ENCODE data around the gene IL13. TPM values are rescaled to one million over a fixed set of nuclear protein-coding genes. Genes with fewer than 3 reads are reported as not detected.

Gene IL13
- total RNA-seq, 2 experiments from 2014 or later = not detected

GRCh38 chr5:132648355-132648754 lies 9.6 kb upstream of the IL13 start:
- POLR2A ChIA-PET = interaction anchor here (1.0 kb wide), 1 partner anchor 57 kb away, joined by 3 read pairs; no protein-coding TSS in a partner anchor
- no peak overlapping the region for H2AFZ ChIP-seq (ENCODE audit: low read length)
- H3K4me2 ChIP-seq (ENCODE audit: low read length) = no peak overlapping the region
- H3K4me3 ChIP-seq (ENCODE audit: low read depth, low read length, poor library complexity, severe bottlenecking) = no peak overlapping the region
- no peaks in the 10 kb centered on the region for H3K9me2 ChIP-seq (ENCODE audit: insufficient read depth, low read length)
- no TSS peak for BruUV-seq (replicated peaks)
- DNase-seq (ENCODE audit: low spot score) = no peak
- H3K27ac ChIP-seq (ENCODE audit: low read depth, low read length, poor library complexity, severe bottlenecking) = no peak overlapping the region
- peaks cover 4% of the 10 kb centered on the region; the same call in 1 of the 2 replicates for H3K9me3 ChIP-seq (ENCODE audit: low read length)
- no peaks in the 10 kb centered on the region for H3K4me1 ChIP-seq (ENCODE audit: insufficient read depth, low read length, poor library complexity, severe bottlenecking)
- TF ChIP-seq CTCF (conservative IDR thresholded peaks at IDR 0.05; ENCODE audit: low read length) (no peak), EZH2phosphoT487 (IDR thresholded peaks at IDR 0.05; ENCODE audit: borderline replicate concordance, low read depth, low read length) (no peak)
- intact Hi-C loops (cut with micrococcal nuclease; ENCODE audit: unreplicated experiment) = no loop called here
- CTCF ChIA-PET (ENCODE audit: unreplicated experiment) = no interaction called here
- H3K36me3 ChIP-seq (ENCODE audit: insufficient read depth, low read length) = peaks cover 12% of the 10 kb centered on the region; the same call in 1 of the 2 replicates
- no peaks in the 10 kb centered on the region for H4K20me1 ChIP-seq (ENCODE audit: insufficient read depth, low read length)
- no peaks in the 10 kb centered on the region for H3K79me2 ChIP-seq (ENCODE audit: insufficient read depth, low read depth, low read length)

- intact Hi-C loops (cut with micrococcal nuclease; ENCODE audit: unreplicated experiment) = loop anchor here (5.0 kb wide), 1 partner anchor 265 kb away; no protein-coding TSS in a partner anchor
- Histone ChIP-seq H3K4me1 (ENCODE audit: insufficient read depth, low read length, poor library complexity, severe bottlenecking) (no peaks in the 10 kb centered on the region), H3K4me2 (ENCODE audit: low read length) (no peak overlapping the region), H3K9me2 (ENCODE audit: insufficient read depth, low read length) (no peaks in the 10 kb centered on the region), H3K9me3 (ENCODE audit: low read length) (peaks cover 4% of the 10 kb centered on the region; the same call in 1 of the 2 replicates), H2AFZ (ENCODE audit: low read length) (no peak overlapping the region), H3K27ac (ENCODE audit: low read depth, low read length, poor library complexity, severe bottlenecking) (no peak overlapping the region), H3K4me3 (ENCODE audit: low read depth, low read length, poor library complexity, severe bottlenecking) (no peak overlapping the region), H3K79me2 (ENCODE audit: insufficient read depth, low read depth, low read length) (no peaks in the 10 kb centered on the region), H4K20me1 (ENCODE audit: insufficient read depth, low read length) (no peaks in the 10 kb centered on the region), H3K36me3 (ENCODE audit: insufficient read depth, low read length) (no peaks in the 10 kb centered on the region)
- CTCF ChIA-PET (ENCODE audit: unreplicated experiment) = no interaction called here
- POLR2A ChIA-PET = no interaction called here
- no peak for DNase-seq (ENCODE audit: low spot score)
- BruUV-seq (replicated peaks) = no TSS peak
- TF ChIP-seq EZH2phosphoT487 (IDR thresholded peaks at IDR 0.05; ENCODE audit: borderline replicate concordance, low read depth, low read length) (no peak), CTCF (conservative IDR thresholded peaks at IDR 0.05; ENCODE audit: low read length) (no peak)
These were observed 6.0 kb upstream of the IL13 start for GRCh38 chr5:132651838-132652469.

GRCh38 chr5:132653716-132654115 lies 4.3 kb upstream of the IL13 start:
- no peak overlapping the region for H3K4me2 ChIP-seq (ENCODE audit: low read length)
- TF ChIP-seq CTCF (conservative IDR thresholded peaks at IDR 0.05; ENCODE audit: low read length) (no peak), EZH2phosphoT487 (IDR thresholded peaks at IDR 0.05; ENCODE audit: borderline replicate concordance, low read depth, low read length) (no peak)
- no peak overlapping the region for H3K27ac ChIP-seq (ENCODE audit: low read depth, low read length, poor library complexity, severe bottlenecking)
- H3K4me3 ChIP-seq (ENCODE audit: low read depth, low read length, poor library complexity, severe bottlenecking) = no peak overlapping the region
- no peaks in the 10 kb centered on the region for H3K4me1 ChIP-seq (ENCODE audit: insufficient read depth, low read length, poor library complexity, severe bottlenecking)
- H3K36me3 ChIP-seq (ENCODE audit: insufficient read depth, low read length) = no peaks in the 10 kb centered on the region
- no peaks in the 10 kb centered on the region for H3K9me3 ChIP-seq (ENCODE audit: low read length)
- no TSS peak for BruUV-seq (replicated peaks)
- no peak overlapping the region for H2AFZ ChIP-seq (ENCODE audit: low read length)
- H3K9me2 ChIP-seq (ENCODE audit: insufficient read depth, low read length) = no peaks in the 10 kb centered on the region
- no peaks in the 10 kb centered on the region for H4K20me1 ChIP-seq (ENCODE audit: insufficient read depth, low read length)
- DNase-seq (ENCODE audit: low spot score) = no peak
- ChIA-PET CTCF (ENCODE audit: unreplicated experiment) (no interaction called here), POLR2A (no interaction called here)
- no peaks in the 10 kb centered on the region for H3K79me2 ChIP-seq (ENCODE audit: insufficient read depth, low read depth, low read length)
- intact Hi-C loops (cut with micrococcal nuclease; ENCODE audit: unreplicated experiment) = loop anchor here (5.0 kb wide), 1 partner anchor 266 kb away; no protein-coding TSS in a partner anchor
